Pancreas (tissue), 10 donors: ENCODE data around the gene THSD7B. TPM values are rescaled to one million over a fixed set of nuclear protein-coding genes. Genes with fewer than 3 reads are reported as not detected.

Experiments used
- ATAC-seq, 4 donors: fragments of 200-7000 bp; cut with Tn5 transposase; one replicate each; pipeline versions ENCODE4 v1.8.0 to v1.9.1; 2020; ENCODE audit warnings: mild to moderate bottlenecking in 4 of 4, moderate library complexity in 4 of 4
- DNase-seq, 6 donors: peaks; one replicate each; pipeline ENCODE4 v3.0.0-alpha.2; 2020
- FAIRE-seq: peaks from 2 replicates; lab custom pipeline; 2012; peaks lifted over from hg19 to GRCh38; lab: Jason Lieb, UNC
- H3K27ac ChIP-seq, 4 donors: fragments of 200-600 bp; sonication (generic); 1 replicate in 3 of 4; 2 replicates in 1 of 4; pipeline versions ENCODE4 v1.5.0 to v1.8.0; 2020
- H3K27me3 ChIP-seq, 4 donors: fragments of 200-600 bp; one replicate each; pipeline ENCODE4 v1.8.0; 2021
- H3K36me3 ChIP-seq, 3 donors: fragments of 200-600 bp; sonication (generic) in 1 of 3; one replicate each; pipeline versions ENCODE4 v1.5.0 to v1.8.0; 2020 to 2021
- H3K4me1 ChIP-seq, 3 donors: fragments of 200-600 bp; one replicate each; pipeline ENCODE4 v1.8.0; 2021
- H3K4me3 ChIP-seq, 4 donors: fragments of 200-600 bp; sonication (generic) in 2 of 4; one replicate each; pipeline versions ENCODE4 v1.5.0 to v1.8.0; 2020 to 2021
- H3K9me3 ChIP-seq, 4 donors: fragments of 200-600 bp; one replicate each; pipeline ENCODE4 v1.8.0; 2021
- CTCF ChIP-seq, 4 donors: fragments of 200-600 bp; sonication (generic) in 3 of 4; IDR thresholded peaks; one replicate each; pipeline versions ENCODE4 v1.5.0 to v1.8.0; 2021; ENCODE audit warnings: antibody characterized with exemption in 4 of 4
- WGBS, 2 donors: extraction: QIAGEN DNeasy Blood & Tissue Kit; methylation state at CpG; one replicate each; pipeline ENCODE4 v1.1.7; 2013; 5-methylcytosine and 5-hydroxymethylcytosine counted together
- intact Hi-C, 3 donors: fragments of 100-400 bp; cut with DNase I; formaldehyde crosslinking; loops; one replicate each; pipeline versions ENCODE4 v1.11.1 to v1.14.2; 2022
- polyA plus RNA-seq, 2 donors: library from polyadenylated mRNA; stranded (reverse); fragments of 200-250 nt; gene quantifications; one replicate each; pipeline ENCODE4 v1.2.3, GENCODE V29; 2013
- total RNA-seq, 6 donors: library from RNA; stranded (reverse); fragmentation: NEBNext Ultra II Directional in 4 of 6; extraction: Animal tissue kit (Norgen Biotek cat#: 25700) in 4 of 6; gene quantifications; one replicate each; pipeline versions ENCODE4 v1.2.1 to v1.2.4, GENCODE V29; 2021 to 2023
- donor health status: healthy with polysubstance abuse.
- donor health status: DM: no; HTN: no; CAD: no; lungs with moderate emphysema.
- donor health status: DM: no; HTN: no; CAD: no.
- donor health status: control.
- donor health status: control.
- donor health status: Bipolar disorder and iron deficiency.
- donor health status: DM: yes; HTN: yes; CAD: no.
- donor health status: DM: no; HTN: no; CAD: no.
- donor health status: DM: no; HTN: no; CAD: no.
- donor health status: DM: yes; HTN: yes; CAD: no.

The THSD7B gene
- total and polyA plus RNA-seq, 8 donors = 0.02 to 0.18 (median 0.07) TPM; not detected in 4

- intact Hi-C loops = no loop called here
- TF ChIP-seq CTCF (IDR thresholded peaks at IDR 0.05) = no peak
Measured at GRCh38 chr2:137138263-137138662, 372.9 kb downstream of the THSD7B start.

GRCh38 chr2:137151731-137152130 is 386.4 kb downstream of the THSD7B start:
- no peaks in the 10 kb centered on the region for H3K4me1 ChIP-seq
- intact Hi-C loops = no loop called here
- no peak for TF ChIP-seq CTCF (IDR thresholded peaks at IDR 0.05)
- H3K9me3 ChIP-seq = no peaks in the 10 kb centered on the region
- ATAC-seq = no peak
- 83% methylated on average over 2 of the region's 2 CpGs for WGBS, 2 donors
- no peak overlapping the region for H3K27ac ChIP-seq
- H3K27me3 ChIP-seq = no peaks in the 10 kb centered on the region
- DNase-seq = no peak
- H3K4me3 ChIP-seq = no peak overlapping the region
- no peak for FAIRE-seq
- no peaks in the 10 kb centered on the region for H3K36me3 ChIP-seq

More at GRCh38 chr2:137138263-137138662, 372.9 kb downstream of the THSD7B start:
- no peaks in the 10 kb centered on the region for H3K36me3 ChIP-seq
- ATAC-seq (no peak), FAIRE-seq (no peak), DNase-seq (no peak)
- no peaks in the 10 kb centered on the region for H3K9me3 ChIP-seq
- H3K27ac ChIP-seq = no peak overlapping the region
- no peaks in the 10 kb centered on the region for H3K27me3 ChIP-seq
- H3K4me3 ChIP-seq = no peak overlapping the region
- no peaks in the 10 kb centered on the region for H3K4me1 ChIP-seq

GRCh38 chr2:137154946-137155345 is 389.6 kb downstream of the THSD7B start:
- FAIRE-seq = no peak
- Histone ChIP-seq H3K4me1 (no peaks in the 10 kb centered on the region), H3K36me3 (no peaks in the 10 kb centered on the region), H3K4me3 (no peak overlapping the region), H3K27ac (no peak overlapping the region), H3K9me3 (no peaks in the 10 kb centered on the region), H3K27me3 (no peaks in the 10 kb centered on the region)
- ATAC-seq = no peak
- WGBS, 2 donors = 89 to 98% methylated on average over 1 of the region's 1 CpG
- TF ChIP-seq CTCF (IDR thresholded peaks at IDR 0.05) = no peak
- DNase-seq = no peak
- intact Hi-C loops = no loop called here

GRCh38 chr2:137155356-137156104 is 390.2 kb downstream of the THSD7B start:
- ATAC-seq = no peak
- TF ChIP-seq CTCF (IDR thresholded peaks at IDR 0.05) = no peak
- H3K27ac ChIP-seq = no peak overlapping the region
- no peak overlapping the region for H3K4me3 ChIP-seq
- WGBS, 2 donors = 59 to 72% methylated on average over 4 of the region's 4 CpGs
- intact Hi-C loops = no loop called here
- no peak for FAIRE-seq
- H3K9me3 ChIP-seq = no peaks in the 10 kb centered on the region
- H3K4me1 ChIP-seq = no peaks in the 10 kb centered on the region
- H3K27me3 ChIP-seq = no peaks in the 10 kb centered on the region
- H3K36me3 ChIP-seq = no peaks in the 10 kb centered on the region
- DNase-seq = no peak

- 49% methylated on average over 4 of the region's 4 CpGs for WGBS, 2 donors
- intact Hi-C loops = no loop called here
- Histone ChIP-seq H3K27me3 (no peaks in the 10 kb centered on the region), H3K27ac (no peak overlapping the region), H3K36me3 (no peaks in the 10 kb centered on the region), H3K9me3 (no peaks in the 10 kb centered on the region), H3K4me1 (no peaks in the 10 kb centered on the region), H3K4me3 (no peak overlapping the region)
- no peak for DNase-seq
- ATAC-seq = no peak
- TF ChIP-seq CTCF (IDR thresholded peaks at IDR 0.05) = no peak
- FAIRE-seq = no peak
Measured at GRCh38 chr2:137156221-137156844, 391.0 kb downstream of the THSD7B start.
